ENCODE data around the gene PCDHGA4.
"Not testable (repeated sequence)": the region's sequence is repeated elsewhere in the genome, so short reads cannot be mapped to it uniquely, and the experiment has no call there.

The PCDHGA4 gene

DNA sequence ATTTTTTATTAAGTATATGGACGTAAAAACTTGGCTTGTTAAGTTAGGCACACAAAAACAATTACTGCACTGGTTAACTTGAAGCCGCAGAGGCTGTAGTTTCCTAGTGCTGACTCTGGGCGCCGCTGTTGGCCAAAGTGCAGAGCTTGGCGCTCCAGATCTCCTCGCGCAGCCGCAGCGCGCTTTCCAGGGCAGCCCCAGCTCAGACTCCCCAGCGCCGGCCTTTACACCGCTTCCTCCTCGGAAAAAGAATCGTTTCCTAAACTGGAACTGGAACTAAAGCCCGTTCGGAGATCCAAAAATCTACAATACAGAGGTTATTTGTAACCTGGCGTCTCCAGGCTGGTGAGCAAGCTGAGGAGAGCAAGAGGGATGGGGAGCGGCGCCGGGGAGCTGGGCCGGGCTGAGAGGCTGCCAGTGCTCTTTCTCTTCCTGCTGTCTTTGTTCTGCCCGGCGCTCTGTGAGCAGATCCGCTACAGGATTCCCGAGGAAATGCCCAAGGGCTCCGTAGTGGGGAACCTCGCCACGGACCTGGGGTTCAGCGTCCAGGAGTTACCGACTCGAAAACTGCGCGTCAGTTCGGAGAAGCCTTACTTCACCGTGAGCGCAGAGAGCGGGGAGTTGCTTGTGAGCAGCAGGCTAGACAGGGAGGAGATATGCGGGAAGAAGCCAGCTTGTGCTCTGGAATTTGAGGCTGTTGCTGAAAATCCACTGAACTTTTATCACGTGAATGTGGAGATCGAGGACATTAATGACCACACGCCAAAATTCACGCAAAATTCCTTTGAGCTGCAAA lies 43.1 kb downstream of the PCDHGA4 start, which contains the start of gene PCDHGB5:
Gene PCDHGB5 (plus strand): TSS at position 192 of the 796 bp plus-strand sequence. CDS start 181 bp downstream, at position 373.
- TF ChIP-seq ZNF335 (tag by site-specific recombination; conservative IDR thresholded peaks at IDR 0.05) (peak; percentile 43), ZNF654 (tag by site-specific recombination; IDR thresholded peaks at IDR 0.05; ENCODE audit: low read depth) (peak; percentile 61), ZNF2 (tag by site-specific recombination; IDR thresholded peaks at IDR 0.05) (peak; percentile 90), ZNF660 (tag by site-specific recombination; IDR thresholded peaks at IDR 0.05) (0 out of 2 replicates have a peak, but pooled peaks have one; percentile 11), ZNF610 (tag by site-specific recombination; IDR thresholded peaks at IDR 0.05; ENCODE audit: borderline replicate concordance) (peak; percentile 97), ZNF600 (tag by site-specific recombination; IDR thresholded peaks at IDR 0.05) (peak; percentile 43; the same call in 1 of the 2 replicates)
- TF ChIP-seq, protein P1, sequence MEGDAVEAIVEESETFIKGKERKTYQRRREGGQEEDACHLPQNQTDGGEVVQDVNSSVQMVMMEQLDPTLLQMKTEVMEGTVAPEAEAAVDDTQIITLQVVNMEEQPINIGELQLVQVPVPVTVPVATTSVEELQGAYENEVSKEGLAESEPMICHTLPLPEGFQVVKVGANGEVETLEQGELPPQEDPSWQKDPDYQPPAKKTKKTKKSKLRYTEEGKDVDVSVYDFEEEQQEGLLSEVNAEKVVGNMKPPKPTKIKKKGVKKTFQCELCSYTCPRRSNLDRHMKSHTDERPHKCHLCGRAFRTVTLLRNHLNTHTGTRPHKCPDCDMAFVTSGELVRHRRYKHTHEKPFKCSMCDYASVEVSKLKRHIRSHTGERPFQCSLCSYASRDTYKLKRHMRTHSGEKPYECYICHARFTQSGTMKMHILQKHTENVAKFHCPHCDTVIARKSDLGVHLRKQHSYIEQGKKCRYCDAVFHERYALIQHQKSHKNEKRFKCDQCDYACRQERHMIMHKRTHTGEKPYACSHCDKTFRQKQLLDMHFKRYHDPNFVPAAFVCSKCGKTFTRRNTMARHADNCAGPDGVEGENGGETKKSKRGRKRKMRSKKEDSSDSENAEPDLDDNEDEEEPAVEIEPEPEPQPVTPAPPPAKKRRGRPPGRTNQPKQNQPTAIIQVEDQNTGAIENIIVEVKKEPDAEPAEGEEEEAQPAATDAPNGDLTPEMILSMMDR (tag by site-specific recombination; IDR thresholded peaks at IDR 0.05): 0 out of 2 replicates have a peak, but pooled peaks have one; percentile 37
- not testable (repeated sequence) for H3K4me1 ChIP-seq (ENCODE audit: control insufficient read depth, insufficient read depth, low read length); H3K27ac ChIP-seq (ENCODE audit: extremely low read depth, low read depth, low read length); H3K9me3 ChIP-seq (ENCODE audit: control insufficient read depth, insufficient read depth, low read depth, low read length); H3K36me3 ChIP-seq (ENCODE audit: control insufficient read depth in 2 of 2, insufficient read depth in 1 of 2, low read length in 2 of 2)
- ChIA-PET CTCF (interaction anchor here (0.6 to 4.2 kb wide), 36 partner anchors 9 to 558 kb away, joined by 3 to 57 read pairs (median 4); partner anchors contain the start of genes PCDHB14, PCDHB15, PCDHB9 and PCDHGA10), POLR2A (interaction anchor here (0.7 to 2.1 kb wide), 3 partner anchors 78 to 160 kb away, joined by 3 to 6 read pairs (median 3); partner anchors contain the start of gene TAF7)
- peak within 1 kb of the TSS; percentile 32 for H3K4me3 ChIP-seq (ENCODE audit: low read depth, low read length)

DNA sequence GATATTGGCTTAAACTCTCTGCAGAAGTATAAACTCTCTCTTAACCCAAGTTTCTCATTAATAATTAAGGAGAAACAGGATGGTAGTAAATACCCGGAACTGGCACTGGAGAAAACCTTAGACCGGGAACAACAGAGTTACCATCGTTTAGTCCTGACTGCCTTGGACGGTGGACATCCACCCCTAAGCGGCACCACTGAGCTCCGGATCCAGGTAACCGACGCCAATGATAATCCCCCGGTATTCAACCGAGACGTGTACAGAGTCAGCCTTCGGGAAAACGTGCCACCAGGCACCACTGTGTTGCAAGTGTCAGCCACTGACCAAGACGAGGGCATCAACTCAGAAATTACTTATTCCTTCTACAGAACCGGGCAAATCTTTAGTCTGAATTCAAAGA lies 43.8 kb downstream of the PCDHGA4 start:
- TF ChIP-seq ZNF354C (tag by site-specific recombination; IDR thresholded peaks at IDR 0.05; ENCODE audit: borderline replicate concordance, low read depth) (no peak), ZNF529 (tag by site-specific recombination; IDR thresholded peaks at IDR 0.05; ENCODE audit: insufficient replicate concordance) (no peak), PRDM10 (tag by site-specific recombination; IDR thresholded peaks at IDR 0.05) (no peak), ZXDB (tag by site-specific recombination; IDR thresholded peaks at IDR 0.05) (no peak)
- no peak overlapping the region for H3K27ac ChIP-seq (ENCODE audit: extremely low read depth, low read depth, low read length)
- ChIA-PET POLR2A (interaction anchor here (2.1 kb wide), 1 partner anchor 78 kb away, joined by 6 read pairs; the partner anchor contains the start of gene TAF7), CTCF (interaction anchor here (0.5 to 4.2 kb wide), 5 partner anchors 8 to 165 kb away, joined by 3 to 57 read pairs (median 9); no protein-coding TSS in a partner anchor)
- H3K4me3 ChIP-seq (ENCODE audit: low read depth, low read length): no peak overlapping the region
- no peaks in the 10 kb centered on the region for H3K4me1 ChIP-seq (ENCODE audit: control insufficient read depth, insufficient read depth, low read length)
- no peaks in the 10 kb centered on the region for H3K36me3 ChIP-seq (ENCODE audit: control insufficient read depth in 2 of 2, insufficient read depth in 1 of 2, low read length in 2 of 2)
- H3K9me3 ChIP-seq (ENCODE audit: control insufficient read depth, insufficient read depth, low read depth, low read length): no peaks in the 10 kb centered on the region; the same call in 1 of the 2 replicates

GRCh38 chr5:141399555-141400258 lies 44.9 kb downstream of the PCDHGA4 start:
- H3K4me3 ChIP-seq (ENCODE audit: low read depth, low read length): no peak overlapping the region
- no peak overlapping the region for H3K27ac ChIP-seq (ENCODE audit: extremely low read depth, low read depth, low read length)
- H3K9me3 ChIP-seq (ENCODE audit: control insufficient read depth, insufficient read depth, low read depth, low read length): no peaks in the 10 kb centered on the region; the same call in 1 of the 2 replicates
- H3K36me3 ChIP-seq (ENCODE audit: control insufficient read depth in 2 of 2, insufficient read depth in 1 of 2, low read length in 2 of 2): no peaks in the 10 kb centered on the region
- POLR2A ChIA-PET: no interaction called here
- no peak for TF ChIP-seq ZNF341 (tag by site-specific recombination; IDR thresholded peaks at IDR 0.05; ENCODE audit: low read depth)
- TF ChIP-seq ZNF26 (tag by site-specific recombination; IDR thresholded peaks at IDR 0.05): no peak
- H3K4me1 ChIP-seq (ENCODE audit: control insufficient read depth, insufficient read depth, low read length): no peaks in the 10 kb centered on the region
- CTCF ChIA-PET: interaction anchor here (1.0 to 1.5 kb wide), 3 partner anchors 22 to 165 kb away, joined by 3 to 4 read pairs (median 3); partner anchors contain the start of gene PCDHGA11

Measured in HEK293 (cell line).